Measurements from ENCODE around the gene SUSD1. TPM values are rescaled to one million over a fixed set of nuclear protein-coding genes. Genes with fewer than 3 reads are reported as not detected.
A peak's percentile ranks its signal among the peaks of the same experiment; 100 is the strongest.
"Not testable (repeated sequence)": the region's sequence is repeated elsewhere in the genome, so short reads cannot be mapped to it uniquely, and the experiment has no call there.

The SUSD1 gene
- total RNA-seq, 1 donor from 2014 or later, result 16.6 TPM

DNA sequence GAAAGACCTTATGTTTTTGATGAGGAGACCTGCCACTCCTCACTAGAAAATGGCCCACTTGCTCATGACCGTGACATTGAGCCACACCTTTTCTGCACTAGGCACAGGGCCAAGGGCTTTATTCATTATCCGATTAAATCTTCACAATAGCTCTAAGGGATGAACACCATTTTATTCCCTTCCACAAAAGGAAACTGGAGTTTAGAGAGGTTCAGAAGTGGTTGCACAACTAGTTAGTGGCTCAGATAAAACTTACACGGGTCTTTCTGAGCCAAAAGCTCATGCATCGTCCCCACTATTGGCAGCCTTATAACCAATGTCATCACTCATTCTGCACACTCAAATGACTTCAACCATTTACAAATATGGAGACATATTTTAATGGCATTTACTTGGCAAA lies 39.4 kb downstream of the SUSD1 start:
- no peaks in the 10 kb centered on the region for H3K27me3 Mint-ChIP-seq (ENCODE audit: low read depth, unreplicated experiment)
- Histone ChIP-seq H3K9ac (ENCODE audit: low read length) (no peak overlapping the region), H4K20me1 (ENCODE audit: insufficient read depth, low read length) (no peaks in the 10 kb centered on the region), H3K27me3 (ENCODE audit: insufficient read depth, low read length) (no peaks in the 10 kb centered on the region), H3K27ac (ENCODE audit: low read depth, low read length) (no peak overlapping the region), H3K79me2 (ENCODE audit: insufficient read depth, low read length) (no peaks in the 10 kb centered on the region), H3K36me3 (ENCODE audit: insufficient read depth, low read length) (no peaks in the 10 kb centered on the region), H2AFZ (ENCODE audit: low read depth, low read length) (no peak overlapping the region), H3K4me1 (ENCODE audit: insufficient read depth, low read length) (no peaks in the 10 kb centered on the region), H3K4me2 (ENCODE audit: low read length) (no peak overlapping the region), H3K4me3 (ENCODE audit: insufficient read depth, low read depth, low read length) (no peak overlapping the region), H3K9me3 (ENCODE audit: insufficient read depth, low read depth, low read length) (no peaks in the 10 kb centered on the region)
- FAIRE-seq (no peak), DNase-seq (ENCODE audit: low read depth) (peak; percentile 73)
- H3K36me3 Mint-ChIP-seq (ENCODE audit: low read depth, unreplicated experiment), result peaks cover 12% of the 10 kb centered on the region
- no peak overlapping the region for H3K4me3 Mint-ChIP-seq (ENCODE audit: unreplicated experiment)
- no peak for TF ChIP-seq EZH2 (IDR thresholded peaks at IDR 0.05; ENCODE audit: insufficient read depth, low read length)
- TF ChIP-seq, protein P1, sequence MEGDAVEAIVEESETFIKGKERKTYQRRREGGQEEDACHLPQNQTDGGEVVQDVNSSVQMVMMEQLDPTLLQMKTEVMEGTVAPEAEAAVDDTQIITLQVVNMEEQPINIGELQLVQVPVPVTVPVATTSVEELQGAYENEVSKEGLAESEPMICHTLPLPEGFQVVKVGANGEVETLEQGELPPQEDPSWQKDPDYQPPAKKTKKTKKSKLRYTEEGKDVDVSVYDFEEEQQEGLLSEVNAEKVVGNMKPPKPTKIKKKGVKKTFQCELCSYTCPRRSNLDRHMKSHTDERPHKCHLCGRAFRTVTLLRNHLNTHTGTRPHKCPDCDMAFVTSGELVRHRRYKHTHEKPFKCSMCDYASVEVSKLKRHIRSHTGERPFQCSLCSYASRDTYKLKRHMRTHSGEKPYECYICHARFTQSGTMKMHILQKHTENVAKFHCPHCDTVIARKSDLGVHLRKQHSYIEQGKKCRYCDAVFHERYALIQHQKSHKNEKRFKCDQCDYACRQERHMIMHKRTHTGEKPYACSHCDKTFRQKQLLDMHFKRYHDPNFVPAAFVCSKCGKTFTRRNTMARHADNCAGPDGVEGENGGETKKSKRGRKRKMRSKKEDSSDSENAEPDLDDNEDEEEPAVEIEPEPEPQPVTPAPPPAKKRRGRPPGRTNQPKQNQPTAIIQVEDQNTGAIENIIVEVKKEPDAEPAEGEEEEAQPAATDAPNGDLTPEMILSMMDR (IDR thresholded peaks at IDR 0.05; ENCODE audit: insufficient read depth, low read depth, low read length), result no peak
- peaks cover 15% of the 10 kb centered on the region for H3K4me1 Mint-ChIP-seq (ENCODE audit: low read depth, unreplicated experiment)
- peaks cover 16% of the 10 kb centered on the region for H3K9me3 Mint-ChIP-seq (ENCODE audit: unreplicated experiment)
- no peak overlapping the region for H3K27ac Mint-ChIP-seq (ENCODE audit: unreplicated experiment)

DNA sequence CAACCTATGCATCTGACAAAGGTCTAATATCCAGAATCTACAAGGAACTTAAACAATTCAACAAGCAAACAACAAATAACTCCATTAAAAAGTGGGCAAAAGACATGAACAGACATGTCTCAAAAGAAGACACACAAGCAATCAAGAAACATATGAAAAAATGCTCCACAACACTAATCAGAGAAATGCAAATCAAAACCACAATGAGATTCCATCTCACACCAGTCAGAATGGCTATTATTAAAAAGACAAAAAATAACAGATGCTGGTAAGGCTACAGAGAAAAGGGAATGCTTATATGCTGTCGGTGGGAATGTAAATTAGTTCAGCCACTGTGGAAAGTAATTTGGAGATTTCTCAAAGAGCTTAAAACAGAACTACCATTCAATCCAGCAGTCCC lies 41.3 kb downstream of the SUSD1 start:
- not testable (repeated sequence) for H3K27me3 Mint-ChIP-seq (ENCODE audit: low read depth, unreplicated experiment); H2AFZ ChIP-seq (ENCODE audit: low read depth, low read length); FAIRE-seq; H3K4me2 ChIP-seq (ENCODE audit: low read length); H3K9ac ChIP-seq (ENCODE audit: low read length); H3K4me3 Mint-ChIP-seq (ENCODE audit: unreplicated experiment); H3K4me3 ChIP-seq (ENCODE audit: insufficient read depth, low read depth, low read length); H3K79me2 ChIP-seq (ENCODE audit: insufficient read depth, low read length); H4K20me1 ChIP-seq (ENCODE audit: insufficient read depth, low read length); H3K9me3 ChIP-seq (ENCODE audit: insufficient read depth, low read depth, low read length); H3K27me3 ChIP-seq (ENCODE audit: insufficient read depth, low read length); H3K4me1 ChIP-seq (ENCODE audit: insufficient read depth, low read length); H3K36me3 ChIP-seq (ENCODE audit: insufficient read depth, low read length)
- peaks cover 12% of the 10 kb centered on the region for H3K36me3 Mint-ChIP-seq (ENCODE audit: low read depth, unreplicated experiment)
- DNase-seq (ENCODE audit: low read depth), result peak; percentile 51
- peak overlapping the region; percentile 31 for H3K27ac Mint-ChIP-seq (ENCODE audit: unreplicated experiment)
- H3K4me1 Mint-ChIP-seq (ENCODE audit: low read depth, unreplicated experiment), result peaks cover 15% of the 10 kb centered on the region
- peak overlapping the region; percentile 48 for H3K27ac ChIP-seq (ENCODE audit: low read depth, low read length)
- peaks cover 16% of the 10 kb centered on the region for H3K9me3 Mint-ChIP-seq (ENCODE audit: unreplicated experiment)

DNA sequence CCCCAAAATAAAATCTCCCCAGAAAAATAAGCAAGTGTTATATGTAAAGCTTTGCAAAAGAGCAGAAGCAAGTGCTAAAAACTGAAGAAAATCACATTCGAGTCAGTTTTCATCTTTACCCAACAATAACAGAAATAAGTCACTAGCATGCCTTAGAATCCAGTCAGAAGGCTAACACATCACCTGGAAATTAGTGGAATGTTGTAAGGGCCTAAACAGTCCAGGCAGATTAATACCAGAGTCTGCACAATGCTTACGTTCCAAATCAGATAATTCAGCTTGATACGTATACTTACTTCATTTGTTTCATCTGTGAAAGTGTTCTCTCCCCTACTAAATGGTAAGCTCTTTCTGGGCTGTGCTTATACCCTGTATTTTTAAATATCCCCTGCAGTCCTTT lies 42.7 kb downstream of the SUSD1 start:
- Histone ChIP-seq H3K4me3 (ENCODE audit: insufficient read depth, low read depth, low read length) (no peak overlapping the region), H2AFZ (ENCODE audit: low read depth, low read length) (no peak overlapping the region), H3K27ac (ENCODE audit: low read depth, low read length) (peak overlapping the region; percentile 48), H4K20me1 (ENCODE audit: insufficient read depth, low read length) (no peaks in the 10 kb centered on the region), H3K36me3 (ENCODE audit: insufficient read depth, low read length) (no peaks in the 10 kb centered on the region), H3K27me3 (ENCODE audit: insufficient read depth, low read length) (no peaks in the 10 kb centered on the region), H3K79me2 (ENCODE audit: insufficient read depth, low read length) (no peaks in the 10 kb centered on the region), H3K9ac (ENCODE audit: low read length) (no peak overlapping the region), H3K4me2 (ENCODE audit: low read length) (peak overlapping the region; percentile 56), H3K4me1 (ENCODE audit: insufficient read depth, low read length) (no peaks in the 10 kb centered on the region), H3K9me3 (ENCODE audit: insufficient read depth, low read depth, low read length) (no peaks in the 10 kb centered on the region)
- peaks cover 14% of the 10 kb centered on the region for H3K36me3 Mint-ChIP-seq (ENCODE audit: low read depth, unreplicated experiment)
- DNase-seq (ENCODE audit: low read depth), result peak; percentile 91
- peak overlapping the region; percentile 27 for H3K27ac Mint-ChIP-seq (ENCODE audit: unreplicated experiment)
- peaks cover 15% of the 10 kb centered on the region for H3K4me1 Mint-ChIP-seq (ENCODE audit: low read depth, unreplicated experiment)
- H3K4me3 Mint-ChIP-seq (ENCODE audit: unreplicated experiment), result no peak overlapping the region
- peaks cover 16% of the 10 kb centered on the region for H3K9me3 Mint-ChIP-seq (ENCODE audit: unreplicated experiment)
- TF ChIP-seq, protein P1 (IDR thresholded peaks at IDR 0.05; ENCODE audit: insufficient read depth, low read depth, low read length), result no peak
- no peak for TF ChIP-seq EZH2 (IDR thresholded peaks at IDR 0.05; ENCODE audit: insufficient read depth, low read length)
- H3K27me3 Mint-ChIP-seq (ENCODE audit: low read depth, unreplicated experiment), result no peaks in the 10 kb centered on the region
- no peak for FAIRE-seq
